ENCODE data around the gene LRBA.

DNA sequence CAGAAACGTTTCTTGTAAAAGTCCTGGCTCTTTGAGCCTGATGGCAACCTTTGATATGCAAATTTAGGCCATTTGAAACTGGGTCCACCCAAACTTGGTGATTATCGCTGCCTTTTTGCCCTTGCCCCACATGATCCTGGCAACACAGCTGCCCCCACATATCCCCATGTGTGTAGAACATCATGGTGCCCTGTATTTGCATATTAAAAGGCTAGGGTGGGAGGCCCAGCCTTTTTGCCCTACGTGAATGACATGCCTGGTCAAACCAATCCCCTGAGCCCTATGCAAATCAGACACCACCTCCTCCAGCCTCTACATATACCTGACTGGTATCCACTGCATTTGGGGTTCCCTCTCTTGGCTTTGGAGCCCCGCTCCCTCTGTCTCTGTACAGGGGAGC lies 230.8 kb downstream of the LRBA start:
- TF ChIP-seq, protein P1, sequence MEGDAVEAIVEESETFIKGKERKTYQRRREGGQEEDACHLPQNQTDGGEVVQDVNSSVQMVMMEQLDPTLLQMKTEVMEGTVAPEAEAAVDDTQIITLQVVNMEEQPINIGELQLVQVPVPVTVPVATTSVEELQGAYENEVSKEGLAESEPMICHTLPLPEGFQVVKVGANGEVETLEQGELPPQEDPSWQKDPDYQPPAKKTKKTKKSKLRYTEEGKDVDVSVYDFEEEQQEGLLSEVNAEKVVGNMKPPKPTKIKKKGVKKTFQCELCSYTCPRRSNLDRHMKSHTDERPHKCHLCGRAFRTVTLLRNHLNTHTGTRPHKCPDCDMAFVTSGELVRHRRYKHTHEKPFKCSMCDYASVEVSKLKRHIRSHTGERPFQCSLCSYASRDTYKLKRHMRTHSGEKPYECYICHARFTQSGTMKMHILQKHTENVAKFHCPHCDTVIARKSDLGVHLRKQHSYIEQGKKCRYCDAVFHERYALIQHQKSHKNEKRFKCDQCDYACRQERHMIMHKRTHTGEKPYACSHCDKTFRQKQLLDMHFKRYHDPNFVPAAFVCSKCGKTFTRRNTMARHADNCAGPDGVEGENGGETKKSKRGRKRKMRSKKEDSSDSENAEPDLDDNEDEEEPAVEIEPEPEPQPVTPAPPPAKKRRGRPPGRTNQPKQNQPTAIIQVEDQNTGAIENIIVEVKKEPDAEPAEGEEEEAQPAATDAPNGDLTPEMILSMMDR (IDR thresholded peaks at IDR 0.05; ENCODE audit: low read length), result no peak
- TF ChIP-seq EZH2 (IDR thresholded peaks at IDR 0.05; ENCODE audit: borderline replicate concordance, low read length), result no peak

All from OCI-LY1 (cell line).